Psoas muscle (tissue), 8 donors: ENCODE data around the gene PODXL. TPM values are rescaled to one million over a fixed set of nuclear protein-coding genes. Genes with fewer than 3 reads are reported as not detected.

ENCODE experiments used
- ATAC-seq, 4 donors: fragments of 200-7000 bp; cut with Tn5 transposase; one replicate each; pipeline ENCODE4 v1.9.1; 2020; ENCODE audit warnings: moderate library complexity in 3 of 4, mild to moderate bottlenecking in 2 of 4
- DNase-seq, 2 donors: peaks; one replicate each; pipeline ENCODE4 v3.0.0-alpha.2; 2020
- H3K27ac ChIP-seq: fragments of 200-600 bp; one replicate; pipeline ENCODE4 v1.8.0; 2022
- H3K27me3 ChIP-seq, 3 donors: fragments of 200-600 bp in 1 of 3; one replicate each; pipeline versions ENCODE4 v1.6.1 to v1.8.0; 2013 to 2022; ENCODE audit warnings: low read length in 2 of 3, mild to moderate bottlenecking in 2 of 3, moderate library complexity in 1 of 3; ENCODE audit not compliant: insufficient read depth in 3 of 3
- H3K36me3 ChIP-seq, 2 donors: fragments of 200-600 bp in 1 of 2; one replicate each; pipeline versions ENCODE4 v1.6.1 to v1.8.0; 2013 to 2022; ENCODE audit warnings: low read depth in 1 of 2, mild to moderate bottlenecking in 1 of 2, moderate library complexity in 1 of 2; ENCODE audit not compliant: insufficient read depth in 1 of 2
- H3K4me1 ChIP-seq: fragments of 200-600 bp; one replicate; pipeline ENCODE4 v1.8.0; 2022
- H3K4me3 ChIP-seq: fragments of 200-600 bp; one replicate; pipeline ENCODE4 v1.8.0; 2022; ENCODE audit warnings: mild to moderate bottlenecking
- H3K9me3 ChIP-seq: fragments of 200-600 bp; one replicate; pipeline ENCODE4 v1.8.0; 2022
- CTCF ChIP-seq: fragments of 200-600 bp; IDR thresholded peaks from one replicate; pipeline ENCODE4 v1.8.0; 2022; ENCODE audit warnings: antibody characterized with exemption
- WGBS, 3 donors: extraction: QIAGEN DNeasy Blood & Tissue Kit; methylation state at CpG; one replicate each; pipeline versions ENCODE4 v1.1.6 to v1.1.7; 2013; 5-methylcytosine and 5-hydroxymethylcytosine counted together
- intact Hi-C, 2 donors: fragments of 100-400 bp; cut with DNase I; formaldehyde crosslinking; loops; one replicate each; pipeline versions ENCODE4 v1.11.0 to v1.14.2; 2022
- polyA plus RNA-seq, 3 donors: library from polyadenylated mRNA; stranded (reverse); fragments of 200-250 nt; gene quantifications; one replicate each; pipeline ENCODE4 v1.2.3, GENCODE V29; 2013
- total RNA-seq, 4 donors: library from RNA; stranded (reverse); fragmentation: NEBNext Ultra II Directional in 2 of 4; extraction: Animal tissue kit (Norgen Biotek cat#: 25700) in 2 of 4; gene quantifications; one replicate each; pipeline versions ENCODE4 v1.2.1 to v1.2.4, GENCODE V29; 2021 to 2023
- donor health status: healthy with polysubstance abuse.
- donor health status: DM: no; HTN: no; CAD: no; lungs with moderate emphysema.
- donor health status: Bipolar disorder and iron deficiency.
- donor health status: healthy.
- donor health status: DM: yes; HTN: yes; CAD: no.
- donor health status: DM: no; HTN: no; CAD: no.
- donor health status: DM: no; HTN: no; CAD: no.
- donor health status: DM: yes; HTN: yes; CAD: no.

PODXL gene
- total and polyA plus RNA-seq, 7 donors: 9.0 to 46.8 (median 16.2) TPM

DNA sequence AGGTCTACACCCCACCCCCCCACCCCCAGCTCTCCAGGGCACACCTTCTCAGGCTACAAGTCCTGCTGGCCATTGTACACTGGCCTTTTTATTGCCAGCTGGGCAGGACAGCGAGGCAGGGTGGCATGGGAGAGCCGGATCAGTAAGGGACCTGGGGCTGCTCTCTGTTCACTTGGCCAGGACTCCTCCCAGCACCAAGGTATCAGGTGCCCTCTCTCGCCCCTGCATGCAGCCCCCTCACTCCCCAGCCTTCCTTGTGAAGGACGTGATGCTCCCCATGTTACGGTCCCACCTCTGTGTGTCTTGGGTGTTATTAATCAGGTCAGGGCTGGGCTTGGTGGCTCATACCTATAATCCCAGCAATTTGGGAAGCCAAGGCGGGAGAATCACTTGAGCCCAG lies 26.3 kb downstream of the PODXL start:
- 90 to 95% (median 93%) methylated on average over 6 of the region's 6 CpGs for WGBS, 3 donors
- ATAC-seq: no peak
- H3K9me3 ChIP-seq: no peaks in the 10 kb centered on the region
- no peak for DNase-seq
- no peaks in the 10 kb centered on the region for H3K36me3 ChIP-seq
- H3K4me3 ChIP-seq: no peak overlapping the region
- no peaks in the 10 kb centered on the region for H3K4me1 ChIP-seq
- intact Hi-C loops: no loop called here
- TF ChIP-seq CTCF: no peak
- no peak overlapping the region for H3K27ac ChIP-seq
- peaks cover 0 to 2% (median 0%) of the 10 kb centered on the region in 3 donors for H3K27me3 ChIP-seq

DNA sequence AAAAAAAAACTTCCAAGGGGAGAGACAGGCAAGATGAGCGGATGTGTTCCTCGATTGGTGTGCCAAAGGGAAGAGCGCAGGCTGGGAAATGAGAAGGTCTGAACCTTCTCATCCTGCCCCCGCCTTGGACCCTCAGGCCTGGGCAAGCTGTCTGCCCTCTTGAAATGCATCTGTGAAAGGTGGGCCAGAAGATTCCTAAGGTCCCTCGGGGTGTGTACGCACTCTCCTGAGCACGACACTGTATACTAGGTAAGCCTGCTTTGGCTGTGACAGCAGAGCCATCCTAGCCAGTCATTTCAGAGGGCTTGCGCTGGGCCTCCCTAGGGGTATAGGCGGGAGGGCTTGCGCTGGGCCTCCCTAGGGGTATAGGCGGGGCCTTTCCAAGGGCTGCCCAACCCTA lies 26.8 kb downstream of the PODXL start:
- no peak overlapping the region for H3K4me3 ChIP-seq
- no peaks in the 10 kb centered on the region for H3K36me3 ChIP-seq
- no peaks in the 10 kb centered on the region for H3K9me3 ChIP-seq
- no peak overlapping the region for H3K27ac ChIP-seq
- TF ChIP-seq CTCF: no peak
- 70 to 86% (median 78%) methylated on average over 11 of the region's 11 CpGs for WGBS, 3 donors
- intact Hi-C loops: no loop called here
- H3K27me3 ChIP-seq: peaks cover 0 to 2% (median 0%) of the 10 kb centered on the region in 3 donors
- no peaks in the 10 kb centered on the region for H3K4me1 ChIP-seq
- DNase-seq: no peak
- ATAC-seq: no peak

GRCh38 chr7:131529179-131529578 lies 27.2 kb downstream of the PODXL start:
- DNase-seq (no peak), ATAC-seq (no peak)
- intact Hi-C loops: no loop called here
- H3K4me1 ChIP-seq: no peaks in the 10 kb centered on the region
- H3K27me3 ChIP-seq: peaks cover 0 to 2% (median 0%) of the 10 kb centered on the region in 3 donors
- H3K36me3 ChIP-seq: no peaks in the 10 kb centered on the region
- no peak overlapping the region for H3K4me3 ChIP-seq
- TF ChIP-seq CTCF: no peak
- H3K27ac ChIP-seq: no peak overlapping the region
- H3K9me3 ChIP-seq: no peaks in the 10 kb centered on the region
- WGBS, 3 donors: 38 to 45% (median 43%) methylated on average over 3 of the region's 3 CpGs

DNA sequence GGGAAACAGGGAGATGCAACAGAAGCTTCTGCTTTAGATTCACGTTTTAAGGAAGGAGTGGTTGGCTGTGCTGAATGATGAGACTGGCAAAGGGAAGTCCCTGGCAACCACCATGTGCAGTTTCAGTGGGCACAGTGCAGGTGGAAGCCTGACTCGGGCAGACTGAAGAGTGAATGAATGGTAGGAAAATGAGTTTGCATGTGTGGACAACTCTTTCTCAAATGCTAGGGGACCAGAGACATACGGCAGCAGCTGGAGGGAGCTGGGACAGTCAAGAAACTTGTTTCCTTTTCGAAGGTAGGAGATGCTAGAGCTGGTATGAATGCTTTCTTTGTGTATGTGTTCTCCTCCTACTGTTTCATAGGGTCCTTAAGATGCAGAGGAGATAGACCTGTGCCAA lies 29.0 kb downstream of the PODXL start:
- Histone ChIP-seq H3K4me3 (no peak overlapping the region), H3K4me1 (peaks cover 3% of the 10 kb centered on the region), H3K27me3 (peaks cover 0 to 2% (median 0%) of the 10 kb centered on the region in 3 donors), H3K27ac (no peak overlapping the region), H3K9me3 (no peaks in the 10 kb centered on the region), H3K36me3 (no peaks in the 10 kb centered on the region)
- intact Hi-C loops: no loop called here
- WGBS, 3 donors: 43 to 51% (median 46%) methylated on average over 4 of the region's 4 CpGs
- DNase-seq: no peak
- ATAC-seq: no peak
- TF ChIP-seq CTCF: no peak

DNA sequence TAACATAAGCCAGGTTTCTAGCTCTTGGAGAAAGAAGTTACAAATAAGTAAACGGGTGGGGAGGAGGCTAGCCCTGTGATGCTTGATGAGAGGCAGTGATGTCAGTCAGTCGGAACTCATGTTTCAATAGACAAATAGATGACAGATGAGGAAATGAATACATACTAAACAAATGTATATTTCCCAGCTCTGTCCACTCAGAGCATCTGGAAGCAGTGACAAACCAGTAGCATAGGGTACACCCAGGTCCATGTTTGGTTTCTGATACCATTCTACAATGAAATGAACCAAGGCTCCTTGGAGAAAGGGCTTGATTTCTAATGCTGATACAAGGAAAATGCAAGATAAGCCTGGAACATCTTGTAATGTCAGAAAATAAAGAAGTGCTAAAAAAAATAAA lies 30.6 kb downstream of the PODXL start:
- H3K27me3 ChIP-seq: peaks cover 0 to 2% (median 0%) of the 10 kb centered on the region in 3 donors
- no peaks in the 10 kb centered on the region for H3K36me3 ChIP-seq
- H3K9me3 ChIP-seq: no peaks in the 10 kb centered on the region
- DNase-seq (no peak), ATAC-seq (no peak)
- 62 to 76% (median 69%) methylated on average over 2 of the region's 2 CpGs for WGBS, 3 donors
- no peak overlapping the region for H3K27ac ChIP-seq
- intact Hi-C loops: no loop called here
- H3K4me1 ChIP-seq: peaks cover 3% of the 10 kb centered on the region
- TF ChIP-seq CTCF: no peak
- H3K4me3 ChIP-seq: no peak overlapping the region
